Liver (tissue), 9 donors: ENCODE results near the gene TGM4. TPM values are rescaled to one million over a fixed set of nuclear protein-coding genes. Genes with fewer than 3 reads are reported as not detected.

Source experiments
- DNase-seq: peaks from one replicate; pipeline ENCODE4 v3.0.0-alpha.2; 2017; ENCODE audit warnings: low spot score
- H3K27ac ChIP-seq, 2 donors: one replicate each; pipeline ENCODE4 v1.7.0; 2013; ENCODE audit warnings: inconsistent platforms in 2 of 2, low read length in 2 of 2, control low read depth in 1 of 2, low read depth in 1 of 2, mild to moderate bottlenecking in 1 of 2
- H3K27me3 ChIP-seq, 4 donors: one replicate each; pipeline versions ENCODE4 v1.6.1 to v1.7.0; 2013; ENCODE audit warnings: low read length in 3 of 4, inconsistent platforms in 1 of 4, mild to moderate bottlenecking in 1 of 4, moderate library complexity in 1 of 4; ENCODE audit not compliant: control insufficient read depth in 4 of 4, insufficient read depth in 4 of 4
- H3K36me3 ChIP-seq, 4 donors: one replicate each; pipeline versions ENCODE4 v1.6.1 to v1.7.0; 2013; ENCODE audit warnings: low read length in 3 of 4, mild to moderate bottlenecking in 3 of 4, low read depth in 1 of 4, moderate library complexity in 1 of 4; ENCODE audit not compliant: control insufficient read depth in 4 of 4, insufficient read depth in 3 of 4
- H3K4me1 ChIP-seq, 4 donors: one replicate each; pipeline versions ENCODE4 v1.6.1 to v1.7.0; 2013; ENCODE audit warnings: low read length in 3 of 4, mild to moderate bottlenecking in 3 of 4, moderate library complexity in 1 of 4; ENCODE audit not compliant: control insufficient read depth in 4 of 4, insufficient read depth in 4 of 4
- H3K4me3 ChIP-seq, 3 donors: one replicate each; pipeline versions ENCODE4 v1.6.1 to v1.7.0; 2013; ENCODE audit warnings: low read length in 3 of 3, control low read depth in 1 of 3, low read depth in 1 of 3, mild to moderate bottlenecking in 1 of 3
- H3K9ac ChIP-seq, 2 donors: one replicate each; pipeline ENCODE4 v1.7.0; 2013; ENCODE audit warnings: low read length in 2 of 2, mild to moderate bottlenecking in 2 of 2, moderate library complexity in 2 of 2, control low read depth in 1 of 2, low read depth in 1 of 2
- H3K9me3 ChIP-seq, 4 donors: one replicate each; pipeline versions ENCODE4 v1.6.1 to v1.7.0; 2013; ENCODE audit warnings: low read length in 3 of 4; ENCODE audit not compliant: control insufficient read depth in 4 of 4
- FOXA1 ChIP-seq: IDR thresholded peaks from 2 replicates; pipeline ENCODE4 v1.6.1; 2016; ENCODE audit warnings: antibody characterized with exemption
- FOXA2 ChIP-seq: IDR thresholded peaks from 2 replicates; pipeline ENCODE4 v1.6.1; 2016; ENCODE audit warnings: antibody characterized with exemption
- GABPA ChIP-seq, 2 donors: IDR thresholded peaks in 1 of 2; conservative IDR thresholded peaks in 1 of 2; 2 replicates each; pipeline ENCODE4 v1.6.1; 2016; ENCODE audit warnings: antibody characterized with exemption in 2 of 2, mild to moderate bottlenecking in 1 of 2, moderate library complexity in 1 of 2
- HNF4A ChIP-seq, 2 donors: conservative IDR thresholded peaks; 2 replicates each; pipeline ENCODE4 v1.6.1; 2016; ENCODE audit warnings: antibody characterized with exemption in 2 of 2, mild to moderate bottlenecking in 2 of 2
- HNF4G ChIP-seq: IDR thresholded peaks from 2 replicates; pipeline ENCODE4 v1.6.1; 2016; ENCODE audit warnings: antibody characterized with exemption
- NR2F2 ChIP-seq: IDR thresholded peaks from 2 replicates; pipeline ENCODE4 v1.6.1; 2016; ENCODE audit warnings: antibody characterized with exemption
- RXRA ChIP-seq, 2 donors: IDR thresholded peaks; 2 replicates each; pipeline ENCODE4 v1.6.1; 2017 to 2018; ENCODE audit warnings: antibody characterized with exemption in 2 of 2, mild to moderate bottlenecking in 1 of 2
- TAF1 ChIP-seq: conservative IDR thresholded peaks from 2 replicates; pipeline ENCODE4 v1.6.1; 2016; ENCODE audit warnings: antibody characterized with exemption, mild to moderate bottlenecking
- YY1 ChIP-seq: IDR thresholded peaks from 2 replicates; pipeline ENCODE4 v1.6.1; 2016; ENCODE audit warnings: antibody characterized with exemption, mild to moderate bottlenecking
- WGBS: extraction: QIAGEN DNeasy Blood & Tissue Kit; methylation state at CpG from one replicate; pipeline ENCODE4 v1.1.7; 2013; 5-methylcytosine and 5-hydroxymethylcytosine counted together
- polyA plus RNA-seq, 2 donors: library from polyadenylated mRNA; stranded (reverse) in 1 of 2; unstranded in 1 of 2; fragments of 200-250 nt in 1 of 2; fragments of >200 nt in 1 of 2; fragmentation: Nextera tagmentation in 1 of 2; extraction: Ambion mirVana in 1 of 2; gene quantifications; one replicate each; pipeline versions ENCODE4 v1.2.1 to v1.2.3, GENCODE V29; 2013 to 2015
- total RNA-seq, 2 donors: library from RNA; depleted of rRNA; stranded (reverse); fragments of >200 nt; gene quantifications; one replicate each; pipeline ENCODE4 v1.2.3, GENCODE V29; 2014
- TF ChIP-seq, protein P1 (sequence below): fragments of 150-350 bp; IDR thresholded peaks from 2 replicates; pipeline ENCODE4 v1.5.1; 2017; ENCODE audit warnings: improper control_type of control experiment, low read depth, low read length; ENCODE audit not compliant: missing input control
- TF ChIP-seq, protein P2 (sequence below): IDR thresholded peaks from 2 replicates; pipeline ENCODE4 v1.6.1; 2016; ENCODE audit warnings: antibody characterized with exemption
- TF ChIP-seq, protein P3 (sequence below): IDR thresholded peaks from 2 replicates; pipeline ENCODE4 v1.6.1; 2016; ENCODE audit warnings: antibody characterized with exemption, mild to moderate bottlenecking
- TF ChIP-seq, protein P4 (sequence below): IDR thresholded peaks from 2 replicates; pipeline ENCODE4 v1.6.1; 2016; ENCODE audit warnings: antibody characterized with exemption
- TF ChIP-seq, protein P5 (sequence below): IDR thresholded peaks from 2 replicates; pipeline ENCODE4 v1.6.1; 2016; ENCODE audit warnings: antibody characterized with exemption
- donor health status: healthy.
- donor health status: healthy.
- donor health status: healthy.
- donor health status: healthy.
- donor health status: healthy.

Gene TGM4
- total and polyA plus RNA-seq, 4 donors, result not detected

DNA sequence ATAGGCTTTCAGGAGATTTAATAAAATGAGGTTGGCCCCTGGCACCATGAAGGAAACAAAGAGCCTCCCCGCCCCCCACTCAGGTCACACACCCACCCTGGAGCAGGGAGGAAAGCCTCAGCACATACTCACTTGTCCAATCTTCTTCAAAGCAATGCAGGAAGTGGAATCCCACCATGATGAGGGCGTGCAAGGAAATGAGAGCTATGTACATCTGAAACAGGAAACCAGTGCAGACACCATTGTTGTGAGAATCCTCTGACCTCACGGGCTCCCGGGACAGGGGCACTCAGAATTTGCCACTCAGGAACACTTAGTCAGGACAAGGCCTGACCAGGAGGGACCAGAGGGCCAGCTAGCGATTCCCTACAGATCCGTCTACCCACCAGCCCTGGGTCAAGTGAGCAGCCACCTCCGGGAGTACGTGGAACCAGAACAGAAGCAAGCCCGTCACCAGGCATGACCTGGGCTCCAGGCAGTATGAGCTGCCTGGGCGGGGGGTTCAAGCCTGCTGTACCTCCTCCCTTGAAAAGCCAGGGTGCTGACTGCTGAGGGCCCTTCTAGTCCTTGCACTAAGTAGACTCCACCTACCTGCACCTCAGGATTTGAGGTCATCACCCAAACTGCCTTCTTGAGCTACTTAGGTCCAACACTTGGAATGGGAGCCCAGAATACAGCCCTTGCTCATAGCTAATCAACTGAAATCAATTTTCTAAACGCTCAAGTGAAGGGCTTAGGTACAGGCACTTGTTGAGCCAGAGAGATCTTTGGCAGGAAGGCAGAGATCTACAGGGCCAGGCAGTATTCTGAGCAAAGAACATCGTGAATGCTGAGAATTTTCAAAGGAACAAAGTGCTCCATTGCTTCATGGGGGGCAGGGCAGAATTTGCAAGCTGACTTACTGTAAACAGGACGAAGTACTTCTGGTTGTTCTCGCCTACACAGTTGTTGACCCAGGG, 58.9 kb downstream of the TGM4 start:
- 92% methylated on average over 14 of the region's 14 CpGs for WGBS
- Histone ChIP-seq H3K27ac (no peak overlapping the region), H3K9me3 (no peaks in the 10 kb centered on the region), H3K4me1 (no peaks in the 10 kb centered on the region), H3K27me3 (no peaks in the 10 kb centered on the region), H3K4me3 (no peak overlapping the region), H3K36me3 (peaks cover 7 to 34% (median 24%) of the 10 kb centered on the region in 4 donors), H3K9ac (no peak overlapping the region)
- no peak for DNase-seq
- TF ChIP-seq, protein P1, sequence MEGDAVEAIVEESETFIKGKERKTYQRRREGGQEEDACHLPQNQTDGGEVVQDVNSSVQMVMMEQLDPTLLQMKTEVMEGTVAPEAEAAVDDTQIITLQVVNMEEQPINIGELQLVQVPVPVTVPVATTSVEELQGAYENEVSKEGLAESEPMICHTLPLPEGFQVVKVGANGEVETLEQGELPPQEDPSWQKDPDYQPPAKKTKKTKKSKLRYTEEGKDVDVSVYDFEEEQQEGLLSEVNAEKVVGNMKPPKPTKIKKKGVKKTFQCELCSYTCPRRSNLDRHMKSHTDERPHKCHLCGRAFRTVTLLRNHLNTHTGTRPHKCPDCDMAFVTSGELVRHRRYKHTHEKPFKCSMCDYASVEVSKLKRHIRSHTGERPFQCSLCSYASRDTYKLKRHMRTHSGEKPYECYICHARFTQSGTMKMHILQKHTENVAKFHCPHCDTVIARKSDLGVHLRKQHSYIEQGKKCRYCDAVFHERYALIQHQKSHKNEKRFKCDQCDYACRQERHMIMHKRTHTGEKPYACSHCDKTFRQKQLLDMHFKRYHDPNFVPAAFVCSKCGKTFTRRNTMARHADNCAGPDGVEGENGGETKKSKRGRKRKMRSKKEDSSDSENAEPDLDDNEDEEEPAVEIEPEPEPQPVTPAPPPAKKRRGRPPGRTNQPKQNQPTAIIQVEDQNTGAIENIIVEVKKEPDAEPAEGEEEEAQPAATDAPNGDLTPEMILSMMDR, result no peak
- no peak for TF ChIP-seq TAF1
- TF ChIP-seq NR2F2, result no peak
- TF ChIP-seq FOXA1, result no peak
- no peak for TF ChIP-seq HNF4G
- TF ChIP-seq RXRA (IDR thresholded peaks at IDR 0.05), result no peak
- TF ChIP-seq, protein P2, sequence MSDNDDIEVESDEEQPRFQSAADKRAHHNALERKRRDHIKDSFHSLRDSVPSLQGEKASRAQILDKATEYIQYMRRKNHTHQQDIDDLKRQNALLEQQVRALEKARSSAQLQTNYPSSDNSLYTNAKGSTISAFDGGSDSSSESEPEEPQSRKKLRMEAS, result no peak
- TF ChIP-seq, protein P3, sequence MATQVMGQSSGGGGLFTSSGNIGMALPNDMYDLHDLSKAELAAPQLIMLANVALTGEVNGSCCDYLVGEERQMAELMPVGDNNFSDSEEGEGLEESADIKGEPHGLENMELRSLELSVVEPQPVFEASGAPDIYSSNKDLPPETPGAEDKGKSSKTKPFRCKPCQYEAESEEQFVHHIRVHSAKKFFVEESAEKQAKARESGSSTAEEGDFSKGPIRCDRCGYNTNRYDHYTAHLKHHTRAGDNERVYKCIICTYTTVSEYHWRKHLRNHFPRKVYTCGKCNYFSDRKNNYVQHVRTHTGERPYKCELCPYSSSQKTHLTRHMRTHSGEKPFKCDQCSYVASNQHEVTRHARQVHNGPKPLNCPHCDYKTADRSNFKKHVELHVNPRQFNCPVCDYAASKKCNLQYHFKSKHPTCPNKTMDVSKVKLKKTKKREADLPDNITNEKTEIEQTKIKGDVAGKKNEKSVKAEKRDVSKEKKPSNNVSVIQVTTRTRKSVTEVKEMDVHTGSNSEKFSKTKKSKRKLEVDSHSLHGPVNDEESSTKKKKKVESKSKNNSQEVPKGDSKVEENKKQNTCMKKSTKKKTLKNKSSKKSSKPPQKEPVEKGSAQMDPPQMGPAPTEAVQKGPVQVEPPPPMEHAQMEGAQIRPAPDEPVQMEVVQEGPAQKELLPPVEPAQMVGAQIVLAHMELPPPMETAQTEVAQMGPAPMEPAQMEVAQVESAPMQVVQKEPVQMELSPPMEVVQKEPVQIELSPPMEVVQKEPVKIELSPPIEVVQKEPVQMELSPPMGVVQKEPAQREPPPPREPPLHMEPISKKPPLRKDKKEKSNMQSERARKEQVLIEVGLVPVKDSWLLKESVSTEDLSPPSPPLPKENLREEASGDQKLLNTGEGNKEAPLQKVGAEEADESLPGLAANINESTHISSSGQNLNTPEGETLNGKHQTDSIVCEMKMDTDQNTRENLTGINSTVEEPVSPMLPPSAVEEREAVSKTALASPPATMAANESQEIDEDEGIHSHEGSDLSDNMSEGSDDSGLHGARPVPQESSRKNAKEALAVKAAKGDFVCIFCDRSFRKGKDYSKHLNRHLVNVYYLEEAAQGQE, result no peak
- no peak for TF ChIP-seq GABPA (IDR thresholded peaks at IDR 0.05 in 1 of 2, conservative IDR thresholded peaks at IDR 0.05 in 1 of 2)
- TF ChIP-seq, protein P4, sequence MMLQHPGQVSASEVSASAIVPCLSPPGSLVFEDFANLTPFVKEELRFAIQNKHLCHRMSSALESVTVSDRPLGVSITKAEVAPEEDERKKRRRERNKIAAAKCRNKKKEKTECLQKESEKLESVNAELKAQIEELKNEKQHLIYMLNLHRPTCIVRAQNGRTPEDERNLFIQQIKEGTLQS, result no peak
- no peak for TF ChIP-seq FOXA2

DNA sequence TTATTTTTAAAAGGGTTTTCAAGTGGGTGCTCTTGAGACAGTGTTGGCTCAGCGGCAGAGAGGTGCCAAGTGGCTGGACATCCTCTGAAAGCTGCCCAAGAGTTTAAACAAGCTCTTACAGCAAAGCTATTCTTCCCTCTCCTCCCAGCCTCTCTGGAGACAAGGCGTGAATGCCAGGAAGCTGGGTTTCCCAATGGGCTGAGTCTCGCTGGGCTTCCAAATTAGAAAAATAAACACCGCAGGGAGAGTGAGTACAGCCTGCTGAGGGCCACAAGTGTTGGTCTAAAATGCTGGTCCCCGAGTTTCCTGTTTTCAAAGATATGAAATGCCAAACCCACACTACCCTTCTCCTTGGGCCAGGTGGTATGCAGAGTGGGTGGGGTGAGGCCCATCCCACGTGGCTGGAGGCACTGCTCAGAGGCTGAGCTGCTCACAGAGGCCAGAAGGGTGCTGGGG, 65.2 kb downstream of the TGM4 start:
- peaks cover 11 to 45% (median 25%) of the 10 kb centered on the region in 4 donors for H3K36me3 ChIP-seq
- H3K27me3 ChIP-seq, result no peaks in the 10 kb centered on the region
- TF ChIP-seq, protein P5, sequence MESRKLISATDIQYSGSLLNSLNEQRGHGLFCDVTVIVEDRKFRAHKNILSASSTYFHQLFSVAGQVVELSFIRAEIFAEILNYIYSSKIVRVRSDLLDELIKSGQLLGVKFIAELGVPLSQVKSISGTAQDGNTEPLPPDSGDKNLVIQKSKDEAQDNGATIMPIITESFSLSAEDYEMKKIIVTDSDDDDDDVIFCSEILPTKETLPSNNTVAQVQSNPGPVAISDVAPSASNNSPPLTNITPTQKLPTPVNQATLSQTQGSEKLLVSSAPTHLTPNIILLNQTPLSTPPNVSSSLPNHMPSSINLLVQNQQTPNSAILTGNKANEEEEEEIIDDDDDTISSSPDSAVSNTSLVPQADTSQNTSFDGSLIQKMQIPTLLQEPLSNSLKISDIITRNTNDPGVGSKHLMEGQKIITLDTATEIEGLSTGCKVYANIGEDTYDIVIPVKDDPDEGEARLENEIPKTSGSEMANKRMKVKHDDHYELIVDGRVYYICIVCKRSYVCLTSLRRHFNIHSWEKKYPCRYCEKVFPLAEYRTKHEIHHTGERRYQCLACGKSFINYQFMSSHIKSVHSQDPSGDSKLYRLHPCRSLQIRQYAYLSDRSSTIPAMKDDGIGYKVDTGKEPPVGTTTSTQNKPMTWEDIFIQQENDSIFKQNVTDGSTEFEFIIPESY, result no peak
- no peak for TF ChIP-seq YY1
- no peak for TF ChIP-seq HNF4A (conservative IDR thresholded peaks at IDR 0.05)
- TF ChIP-seq, protein P2, result no peak
- TF ChIP-seq, protein P3, result no peak
- TF ChIP-seq, protein P1, result no peak
- H3K9me3 ChIP-seq, result no peaks in the 10 kb centered on the region
- H3K9ac ChIP-seq, result no peak overlapping the region
- WGBS, result 88% methylated on average over 6 of the region's 6 CpGs
- no peak overlapping the region for H3K4me3 ChIP-seq
- no peak overlapping the region for H3K27ac ChIP-seq
- DNase-seq, result no peak
- H3K4me1 ChIP-seq, result no peaks in the 10 kb centered on the region
